Stimulated activated CD8-positive, alpha-beta memory T cell treated with anti-CD3 and anti-CD28 coated beads, Interleukin-7, amount 100 ng/mL, for 24 hours (primary cell): Measurements from ENCODE around the gene CAPN10.
"Not testable (repeated sequence)": the region's sequence is repeated elsewhere in the genome, so short reads cannot be mapped to it uniquely, and the experiment has no call there.

Experiments
- DNase-seq: peaks from one replicate; pipeline ENCODE4 v3.0.0-alpha.2; 2020; ENCODE audit warnings: low read depth

CAPN10 gene, protein sequence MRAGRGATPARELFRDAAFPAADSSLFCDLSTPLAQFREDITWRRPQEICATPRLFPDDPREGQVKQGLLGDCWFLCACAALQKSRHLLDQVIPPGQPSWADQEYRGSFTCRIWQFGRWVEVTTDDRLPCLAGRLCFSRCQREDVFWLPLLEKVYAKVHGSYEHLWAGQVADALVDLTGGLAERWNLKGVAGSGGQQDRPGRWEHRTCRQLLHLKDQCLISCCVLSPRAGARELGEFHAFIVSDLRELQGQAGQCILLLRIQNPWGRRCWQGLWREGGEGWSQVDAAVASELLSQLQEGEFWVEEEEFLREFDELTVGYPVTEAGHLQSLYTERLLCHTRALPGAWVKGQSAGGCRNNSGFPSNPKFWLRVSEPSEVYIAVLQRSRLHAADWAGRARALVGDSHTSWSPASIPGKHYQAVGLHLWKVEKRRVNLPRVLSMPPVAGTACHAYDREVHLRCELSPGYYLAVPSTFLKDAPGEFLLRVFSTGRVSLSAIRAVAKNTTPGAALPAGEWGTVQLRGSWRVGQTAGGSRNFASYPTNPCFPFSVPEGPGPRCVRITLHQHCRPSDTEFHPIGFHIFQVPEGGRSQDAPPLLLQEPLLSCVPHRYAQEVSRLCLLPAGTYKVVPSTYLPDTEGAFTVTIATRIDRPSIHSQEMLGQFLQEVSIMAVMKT

DNA sequence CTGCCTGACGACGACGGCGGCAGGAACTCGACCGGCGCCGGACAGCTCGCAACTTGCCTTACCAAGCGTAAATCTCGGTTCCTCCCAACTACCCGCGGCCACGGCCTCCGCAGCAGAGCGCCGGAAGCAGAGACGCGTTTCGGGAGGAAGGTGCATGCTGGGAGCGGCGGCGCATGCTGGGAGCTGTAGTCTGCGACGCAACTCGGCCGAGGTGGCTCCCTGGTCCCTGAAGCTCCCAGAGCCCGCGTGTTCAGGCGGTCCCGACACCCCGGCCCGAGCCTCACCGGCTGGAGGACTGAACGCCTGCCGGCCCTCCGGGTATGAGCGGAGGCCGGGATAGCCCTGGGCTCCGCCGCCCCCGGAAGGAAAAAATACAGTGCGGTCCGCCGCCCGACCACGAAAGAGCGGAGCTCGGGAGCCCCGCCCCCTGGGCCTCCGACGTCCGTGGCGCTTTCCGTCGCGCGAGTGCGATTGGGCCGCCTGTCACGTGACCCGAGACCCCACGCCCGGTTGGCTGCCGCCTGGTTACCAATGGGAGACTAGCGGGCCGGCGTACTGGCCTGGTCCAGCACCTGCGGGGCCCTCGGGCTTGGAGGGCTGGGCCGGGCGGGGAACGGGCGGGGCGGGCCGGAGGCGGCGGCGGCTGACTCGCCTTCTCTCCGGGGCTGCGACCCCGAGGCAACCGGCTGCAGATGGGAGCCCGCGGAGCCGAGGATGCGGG is at the start of gene CAPN10:
Gene CAPN10, plus strand, starts transcription at position 537 of the 721 bp plus-strand sequence. Its CDS starts 178 bp downstream, at position 715.
- DNase-seq: peak; percentile 93

DNA sequence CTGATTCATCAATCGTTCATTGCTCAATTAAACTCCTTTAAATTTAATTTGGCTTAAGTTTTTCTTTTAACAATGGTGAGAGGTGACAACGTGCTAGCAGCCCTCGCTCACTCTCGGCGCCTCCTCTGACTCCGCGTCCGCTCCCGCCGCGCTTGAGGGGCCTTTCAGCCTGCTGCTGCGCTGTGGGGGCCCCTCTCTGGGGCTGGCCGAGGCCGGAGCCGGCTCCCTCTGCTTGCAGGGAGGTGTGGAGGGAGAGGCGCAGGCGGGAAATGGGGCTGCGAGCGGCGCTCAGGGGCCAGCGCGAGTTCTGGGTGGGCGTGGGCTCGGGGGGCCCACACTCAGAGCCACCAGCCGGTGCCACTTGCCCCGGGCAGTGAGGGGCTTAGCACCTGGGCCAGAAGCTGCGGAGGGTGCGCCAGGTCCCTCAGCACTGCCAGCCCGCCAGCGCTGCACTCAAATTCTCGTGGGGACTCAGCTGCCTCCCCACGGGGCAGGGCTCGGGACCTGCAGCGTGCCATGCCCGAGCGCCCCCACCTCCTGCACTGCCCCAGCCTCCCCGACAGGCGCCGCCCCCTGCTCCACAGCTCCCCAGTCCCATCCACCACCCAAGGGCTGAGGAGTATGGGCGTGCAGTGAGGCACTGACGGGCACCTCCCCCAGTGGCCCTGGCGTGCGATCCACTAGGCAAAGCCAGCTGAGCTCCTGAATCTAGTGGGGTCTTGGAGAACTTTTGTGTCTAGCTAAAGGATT is 48.3 kb upstream of the CAPN10 start:
- no peak for DNase-seq

DNA sequence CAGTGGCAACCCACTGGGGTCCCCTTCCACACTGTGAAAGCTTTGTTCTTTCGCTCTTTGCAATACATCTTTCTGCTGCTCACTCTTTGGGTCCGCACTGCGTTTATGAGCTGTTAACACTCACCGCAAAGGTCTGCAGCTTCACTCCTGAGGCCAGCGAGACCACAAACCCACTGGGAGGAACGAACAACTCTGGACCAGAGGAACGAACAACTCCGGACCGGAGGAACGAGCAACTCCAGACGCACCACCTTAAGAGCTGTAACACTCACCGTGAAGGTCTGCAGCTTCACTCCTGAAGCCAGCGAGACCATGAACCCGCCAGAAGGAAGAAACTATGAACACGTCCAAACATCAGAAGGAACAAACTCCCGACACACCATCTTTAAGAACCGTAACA is 47.4 kb upstream of the CAPN10 start:
- DNase-seq: not testable (repeated sequence)

DNA sequence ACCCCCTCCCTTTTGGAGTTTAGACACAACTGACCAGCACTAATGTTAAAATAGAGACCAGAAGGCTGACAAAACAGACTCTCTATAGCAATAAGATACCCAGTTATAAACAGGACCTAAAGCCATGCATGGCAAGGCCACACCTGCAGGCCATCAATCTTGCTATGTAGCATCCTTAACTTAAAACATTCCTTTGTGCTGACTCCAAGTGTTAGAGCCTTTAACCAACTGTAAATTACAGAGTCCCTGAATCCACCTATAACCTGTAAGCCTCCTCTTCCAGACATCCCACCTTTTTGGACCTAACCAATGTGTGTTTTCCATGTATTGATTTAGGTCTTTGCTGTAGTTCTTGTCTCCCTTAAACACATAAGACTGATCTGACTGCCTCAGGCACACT is 46.6 kb upstream of the CAPN10 start:
- no peak for DNase-seq

DNA sequence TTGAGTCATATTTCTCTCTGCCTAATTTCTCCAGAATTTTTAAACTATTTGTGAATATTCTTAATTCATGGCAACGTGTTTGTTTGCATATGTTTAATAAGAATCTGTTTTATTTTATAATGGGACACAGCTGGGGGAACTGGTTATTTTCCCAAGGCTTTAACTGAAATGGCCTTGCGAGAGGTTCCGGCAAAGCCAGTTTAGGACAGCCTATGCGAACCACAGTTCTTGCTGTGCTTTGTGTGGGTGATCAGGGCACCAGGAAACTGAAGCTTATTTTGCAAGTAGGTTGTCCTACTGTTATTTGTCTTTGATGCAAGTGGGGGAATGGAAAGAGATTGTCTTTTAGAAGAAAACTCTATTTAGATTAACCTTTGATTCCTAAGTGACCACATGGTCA is 35.2 kb upstream of the CAPN10 start:
- no peak for DNase-seq

DNA sequence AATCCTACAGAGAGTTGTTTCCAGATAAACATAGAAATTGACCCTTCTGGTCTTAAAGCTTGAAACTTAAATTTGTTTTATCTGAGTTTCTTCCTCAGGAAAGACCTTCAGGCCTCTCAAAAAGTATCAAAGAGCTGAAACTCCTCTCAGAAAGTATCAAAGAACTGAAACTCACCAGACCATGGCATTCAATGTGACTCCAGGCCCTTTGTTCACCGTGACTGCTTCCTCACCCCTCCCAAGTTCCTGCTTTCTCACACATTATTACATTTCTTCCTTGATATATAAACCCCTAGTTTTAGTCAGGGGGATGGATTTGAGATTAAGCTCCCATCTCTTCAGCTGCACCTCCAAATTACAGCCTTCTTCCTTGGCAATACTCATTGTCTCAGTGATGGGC is 34.7 kb upstream of the CAPN10 start:
- DNase-seq: no peak

DNA sequence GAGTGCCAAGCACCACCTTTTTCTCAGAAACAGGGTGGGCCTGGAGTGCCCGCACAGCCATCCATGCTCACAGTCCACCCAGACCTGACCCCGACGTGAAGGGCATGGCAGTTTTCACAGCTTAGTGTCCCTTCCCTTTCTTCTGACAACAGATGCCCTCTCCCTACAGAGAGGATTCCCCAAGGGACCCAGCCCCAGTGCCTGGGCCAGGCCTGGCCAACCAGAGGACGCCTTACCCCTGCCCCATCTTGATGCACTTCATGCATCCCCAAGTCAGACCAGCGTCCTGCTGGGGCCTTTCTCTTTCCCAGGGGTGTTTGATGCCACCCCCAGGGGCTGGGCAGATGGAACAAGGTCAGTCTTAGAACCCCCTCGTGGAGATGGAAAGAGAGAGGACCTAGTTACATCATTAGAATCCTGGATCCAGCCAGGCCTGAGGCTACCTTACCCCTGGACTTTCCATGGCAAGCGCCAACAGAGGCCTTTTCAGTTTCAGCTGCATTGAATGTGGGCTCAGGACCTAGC is 32.5 kb upstream of the CAPN10 start:
- DNase-seq: no peak

DNA sequence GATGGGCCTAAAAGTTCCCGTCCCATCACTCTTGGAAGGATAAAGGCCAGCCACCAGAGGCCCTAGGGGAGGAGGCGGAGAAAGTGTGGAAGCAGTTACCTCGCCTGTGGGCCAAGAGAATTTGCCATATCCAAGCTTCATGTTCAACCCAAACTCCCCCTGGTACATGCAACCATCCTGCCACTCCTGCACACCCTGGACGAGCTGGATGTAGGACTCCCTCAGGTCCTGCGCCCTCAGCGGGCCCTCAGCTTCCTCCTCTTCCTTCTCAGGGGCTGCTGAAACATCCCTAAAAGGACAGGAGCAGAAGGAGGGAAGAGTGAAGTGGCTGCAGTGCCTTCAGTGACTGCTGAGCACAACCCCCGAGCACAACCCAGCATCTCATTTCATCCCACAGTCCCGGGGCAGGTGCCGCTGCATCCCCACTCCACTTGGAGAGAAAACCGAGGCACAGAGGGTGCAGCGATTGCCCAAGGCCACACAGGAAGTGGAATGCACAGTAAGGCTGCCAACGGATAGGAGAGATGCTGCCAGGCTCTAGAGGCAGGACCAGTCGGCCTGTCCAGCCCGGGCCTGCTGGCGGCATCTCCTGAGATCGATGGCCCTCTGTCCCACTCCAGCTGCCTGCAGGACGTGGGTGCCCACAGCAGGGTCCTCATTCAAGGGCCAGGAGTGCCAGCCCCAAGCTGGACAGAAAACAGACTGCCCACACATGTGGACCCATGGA is 31.6 kb upstream of the CAPN10 start:
- DNase-seq: no peak

DNA sequence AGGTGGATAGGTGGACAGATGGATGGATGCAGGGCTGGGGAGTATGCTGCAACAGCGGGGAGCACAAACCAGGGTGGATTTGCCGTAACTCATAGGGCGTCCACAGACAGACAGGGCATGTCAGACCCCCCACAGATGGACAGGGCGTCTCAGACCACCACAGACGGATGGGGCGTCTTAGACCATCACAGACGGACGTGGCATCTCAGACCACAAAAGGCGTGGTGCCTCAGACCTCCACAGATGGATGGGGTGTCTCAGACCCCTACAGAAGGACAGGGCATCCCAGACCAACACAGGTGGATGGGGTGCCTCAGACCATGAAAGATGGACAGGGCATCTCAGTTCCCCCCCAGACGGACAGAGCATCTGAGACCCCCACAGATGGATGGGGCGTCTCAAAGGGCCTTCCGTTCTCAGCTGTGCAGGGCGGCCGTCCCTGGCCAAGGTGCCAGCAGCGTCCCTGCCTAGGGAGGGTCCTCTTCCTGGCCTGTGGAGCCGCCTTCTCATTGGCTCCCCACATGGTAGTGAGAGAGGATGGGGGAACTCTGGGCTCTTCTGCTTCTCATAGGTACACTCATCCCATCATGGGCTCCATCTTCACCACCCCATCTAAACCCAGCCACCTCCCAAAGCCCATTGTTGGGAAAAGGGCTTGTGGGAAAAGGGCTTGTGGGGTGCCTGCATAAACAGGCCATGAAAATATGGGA is 30.8 kb upstream of the CAPN10 start:
- DNase-seq: no peak

DNA sequence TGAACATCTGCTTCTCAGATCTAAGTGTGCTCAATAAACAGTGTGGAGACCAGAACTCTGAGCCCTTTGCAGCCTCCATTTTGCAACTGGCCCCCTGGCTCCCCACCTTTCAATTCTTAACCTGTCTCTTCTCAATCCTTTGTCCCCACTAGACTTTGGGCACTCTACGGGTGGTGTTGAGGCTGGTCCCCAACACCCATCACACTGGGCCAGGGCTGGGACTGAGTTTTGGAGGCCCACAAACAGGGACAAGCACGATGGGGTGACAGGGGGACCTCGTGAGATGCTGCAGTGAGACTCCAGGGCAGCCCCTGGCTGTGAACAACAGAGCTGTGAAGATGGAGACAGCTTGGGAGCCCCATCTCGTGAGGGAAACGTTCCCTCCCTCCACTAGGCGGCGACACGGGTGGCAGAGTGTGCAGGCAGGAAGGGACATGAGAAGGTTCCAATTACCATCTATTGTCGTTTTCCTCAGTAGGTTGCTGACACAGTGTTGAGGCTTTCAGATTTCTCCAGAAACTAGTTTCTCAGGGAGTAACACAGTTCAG is 29.9 kb upstream of the CAPN10 start:
- no peak for DNase-seq

DNA sequence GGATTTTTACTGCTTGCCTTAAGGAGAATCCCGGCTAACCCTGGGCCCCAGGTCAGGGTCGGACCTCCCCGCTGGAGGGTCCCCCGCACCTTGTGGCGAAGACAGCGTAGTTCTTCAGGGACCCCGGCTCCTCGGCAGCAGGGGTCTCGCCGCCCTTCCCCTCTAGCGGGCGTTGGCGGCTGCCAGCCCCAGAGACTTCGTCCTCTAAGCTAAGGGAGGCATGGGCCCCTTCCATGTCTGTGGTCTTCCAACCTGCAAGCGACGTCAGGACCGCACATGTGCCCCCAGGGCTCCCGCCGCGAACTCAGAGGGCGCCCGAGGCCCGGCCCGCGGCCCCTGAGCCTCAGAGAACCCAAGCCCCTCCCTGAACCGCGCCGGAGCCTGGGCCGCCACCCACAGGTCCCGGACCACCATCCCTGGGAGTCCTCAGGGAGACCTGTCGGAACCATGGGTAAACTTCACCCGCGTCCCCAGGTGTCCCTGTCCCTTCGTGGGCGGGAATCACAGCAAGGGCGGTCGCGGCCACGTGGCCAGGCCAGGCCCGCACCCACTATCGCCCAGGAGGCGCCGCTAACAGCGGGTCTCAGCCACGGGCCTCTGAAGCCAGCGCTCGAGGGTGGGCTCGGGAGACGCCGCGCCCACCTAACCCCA is 29.3 kb upstream of the CAPN10 start:
- DNase-seq: no peak

DNA sequence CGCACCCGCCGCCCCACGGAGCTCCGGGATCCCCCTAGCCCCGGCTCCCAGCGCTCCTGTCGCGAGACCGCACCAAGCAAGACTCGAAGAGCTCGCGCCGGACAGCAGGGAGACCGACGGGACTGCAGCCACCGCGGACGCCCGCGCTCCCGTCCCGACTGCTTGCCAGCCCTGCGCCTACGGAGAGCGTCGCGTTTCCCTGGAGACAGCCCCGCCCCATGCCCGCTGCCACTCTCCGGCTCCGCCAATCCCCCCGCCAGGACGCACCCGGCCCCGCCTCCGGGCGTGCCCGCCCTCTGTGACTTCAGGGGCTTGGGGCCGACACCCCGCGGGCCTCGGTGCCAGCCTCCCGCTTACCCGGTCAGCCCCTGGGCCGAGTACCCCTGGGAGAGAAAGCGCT is 28.7 kb upstream of the CAPN10 start, which contains the start of gene ANKMY1:
Gene ANKMY1, minus strand, starts transcription at position 181 of the 400 bp plus-strand sequence. CDS start 653 bp downstream, outside the sequence.
- no peak for DNase-seq

DNA sequence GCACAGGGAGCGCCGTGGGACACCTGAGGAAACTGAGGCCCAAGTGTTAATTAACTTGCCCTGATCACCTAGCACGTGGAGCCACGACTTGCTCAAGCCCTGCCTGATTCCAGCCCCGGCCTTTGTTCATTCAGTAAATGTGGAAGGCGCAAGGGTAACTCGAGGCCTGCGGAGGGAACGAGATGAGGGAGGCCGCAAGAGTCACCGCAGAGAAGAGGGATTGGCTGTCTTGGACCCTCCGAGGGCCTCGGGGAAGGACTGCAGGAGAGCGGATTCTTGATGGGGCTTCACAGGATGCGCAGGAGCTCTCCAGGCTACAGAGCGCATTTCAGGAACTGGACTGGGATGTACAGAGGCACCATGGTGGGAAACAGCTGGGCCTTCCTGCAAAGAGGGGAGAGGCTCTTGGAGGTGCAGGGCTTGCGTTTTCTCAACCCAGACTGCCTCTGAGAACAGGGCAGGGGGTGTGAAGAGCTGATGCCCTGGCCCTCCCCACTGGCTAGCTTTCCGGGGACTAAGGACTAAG is 28.2 kb upstream of the CAPN10 start:
- no peak for DNase-seq

DNA sequence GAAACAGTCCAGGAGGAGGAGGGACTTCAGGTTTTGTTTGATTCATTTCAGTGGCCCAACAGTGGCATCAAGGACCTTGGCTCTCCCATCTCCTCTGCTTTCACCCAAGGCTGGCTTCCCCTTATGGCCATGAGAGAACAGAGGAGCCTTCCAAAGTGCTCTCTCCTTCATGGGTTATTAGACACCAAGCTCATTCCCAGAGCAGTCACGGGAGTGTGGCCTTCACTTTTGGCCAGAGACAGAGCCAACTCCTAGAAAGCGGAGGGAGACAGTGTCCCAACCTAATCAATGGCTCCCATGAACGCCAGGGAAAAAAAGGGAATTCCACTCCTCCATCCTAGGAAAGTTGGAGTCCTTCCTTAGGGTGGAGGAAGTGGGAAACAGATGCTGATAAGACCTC is 27.2 kb upstream of the CAPN10 start:
- no peak for DNase-seq

DNA sequence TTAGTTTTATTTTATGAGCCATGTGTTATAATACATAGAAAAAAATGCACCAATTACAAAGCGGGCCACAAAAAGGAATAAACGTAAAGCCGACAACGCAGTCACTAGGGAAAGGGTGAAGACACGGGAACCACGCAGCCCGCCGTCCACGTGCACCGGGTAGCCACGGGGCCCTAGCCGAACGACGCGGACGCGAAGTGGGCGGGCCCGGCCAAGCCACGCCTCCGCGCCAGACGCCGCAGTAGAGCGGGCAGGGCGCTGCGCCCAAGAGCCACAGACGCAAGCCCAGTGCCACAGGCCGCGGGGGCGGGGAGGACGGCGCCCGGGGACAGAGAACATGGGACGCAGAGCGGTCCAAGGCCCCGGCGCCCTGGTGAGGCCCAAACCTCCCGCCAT is 26.5 kb upstream of the CAPN10 start, which contains the start of gene DUSP28:
Gene DUSP28, plus strand, starts transcription at position 274 of the 396 bp plus-strand sequence. CDS start 328 bp downstream, outside the sequence.
- peak; percentile 83 for DNase-seq

DNA sequence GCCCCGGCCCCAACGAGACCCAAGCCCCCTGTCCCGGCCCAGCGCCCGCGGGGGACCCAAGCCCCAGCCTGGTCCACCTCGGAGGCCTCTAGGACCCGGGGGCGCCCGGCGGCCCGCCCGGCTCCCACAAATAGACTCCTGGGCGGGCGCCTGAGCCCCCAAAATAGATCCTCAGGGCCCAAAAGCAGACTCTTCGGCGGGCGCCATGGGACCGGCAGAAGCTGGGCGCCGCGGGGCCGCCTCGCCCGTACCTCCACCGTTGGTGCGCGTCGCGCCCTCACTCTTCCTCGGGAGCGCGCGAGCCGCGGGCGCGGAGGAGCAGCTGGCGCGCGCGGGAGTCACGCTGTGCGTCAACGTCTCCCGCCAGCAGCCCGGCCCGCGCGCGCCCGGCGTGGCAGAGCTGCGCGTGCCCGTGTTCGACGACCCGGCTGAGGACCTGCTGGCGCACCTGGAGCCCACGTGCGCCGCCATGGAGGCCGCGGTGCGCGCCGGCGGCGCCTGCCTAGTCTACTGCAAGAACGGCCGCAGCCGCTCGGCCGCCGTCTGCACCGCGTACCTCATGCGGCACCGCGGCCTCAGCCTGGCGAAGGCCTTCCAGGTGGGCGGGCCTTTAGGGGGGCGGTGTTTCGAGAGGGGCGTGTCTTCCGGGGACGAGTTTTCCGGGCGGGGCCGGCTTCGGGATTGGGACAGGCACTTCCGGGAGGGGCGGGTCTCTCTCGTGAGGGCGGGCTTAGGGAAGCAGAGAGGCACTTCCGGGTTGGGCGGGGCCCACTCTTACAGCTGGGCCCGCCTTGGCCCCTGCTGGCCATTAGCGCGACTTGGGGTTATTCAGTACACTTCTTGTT is 25.8 kb upstream of the CAPN10 start:
- DNase-seq: peak; percentile 100

DNA sequence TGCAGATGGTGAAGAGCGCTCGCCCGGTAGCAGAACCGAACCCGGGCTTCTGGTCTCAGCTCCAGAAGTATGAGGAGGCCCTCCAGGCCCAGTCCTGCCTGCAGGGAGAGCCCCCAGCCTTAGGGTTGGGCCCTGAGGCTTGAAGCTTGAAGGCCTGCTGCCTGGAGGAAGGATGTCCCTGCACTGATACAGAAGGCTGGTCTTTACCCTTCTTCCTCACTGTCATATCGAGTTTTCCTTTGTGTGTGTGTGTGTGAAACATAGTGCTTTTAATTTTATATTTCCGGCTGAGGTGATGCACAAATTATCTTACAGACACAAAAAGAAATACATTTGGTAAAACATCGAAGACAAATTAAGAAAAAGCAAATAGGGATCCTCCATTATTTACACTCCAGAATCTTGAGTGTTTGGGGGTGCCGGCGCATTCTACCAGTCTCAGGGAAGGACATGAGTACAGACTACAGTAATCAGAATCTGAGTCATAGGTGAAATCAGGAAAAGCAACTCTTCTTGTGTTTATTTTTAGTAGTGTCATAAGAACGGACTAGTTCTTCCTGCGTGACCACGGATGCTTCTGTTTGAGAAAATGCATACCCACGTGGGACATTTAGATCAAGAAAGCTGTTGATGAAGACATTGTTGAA is 25.1 kb upstream of the CAPN10 start:
- no peak for DNase-seq

DNA sequence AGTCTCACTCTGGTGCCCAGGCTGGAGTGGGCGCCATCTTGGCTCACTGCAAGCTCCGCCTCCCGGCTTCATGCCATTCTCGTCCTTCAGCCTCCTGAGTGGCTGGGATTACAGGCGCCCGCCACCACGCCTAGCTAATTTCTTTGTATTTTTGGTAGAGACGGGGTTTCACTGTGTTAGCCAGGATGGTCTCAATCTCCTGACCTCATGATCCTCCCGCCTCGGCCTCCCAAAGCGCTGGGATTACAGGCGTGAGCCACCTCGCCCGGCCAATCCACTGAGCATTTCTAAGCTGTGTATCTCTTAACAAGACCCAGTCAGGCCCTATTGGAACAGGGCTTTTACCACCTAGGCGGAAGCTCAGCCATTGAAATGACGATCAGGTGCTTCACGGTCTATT is 23.3 kb upstream of the CAPN10 start:
- not testable (repeated sequence) for DNase-seq
